Ovary (tissue), 9 donors: ENCODE data around the gene VIPR2. TPM values are rescaled to one million over a fixed set of nuclear protein-coding genes. Genes with fewer than 3 reads are reported as not detected.
A peak's percentile ranks its signal among the peaks of the same experiment; 100 is the strongest.

Experiments
- DNase-seq, 5 donors: peaks; one replicate each; pipeline ENCODE4 v3.0.0-alpha.2; 2019 to 2020
- H3K27ac ChIP-seq, 2 donors: fragments of 200-600 bp; one replicate each; pipeline versions ENCODE4 v1.5.1 to v1.8.0; 2019 to 2022
- H3K27me3 ChIP-seq: fragments of 200-600 bp; one replicate; pipeline ENCODE4 v1.8.0; 2022
- H3K36me3 ChIP-seq: fragments of 200-600 bp; sonication (generic); one replicate; pipeline ENCODE4 v1.5.1; 2019
- H3K4me1 ChIP-seq: one replicate; pipeline ENCODE4 v1.8.1; 2013; ENCODE audit warnings: mild to moderate bottlenecking, moderate library complexity; ENCODE audit not compliant: insufficient read depth
- H3K4me3 ChIP-seq: fragments of 200-600 bp; sonication (generic); one replicate; pipeline ENCODE4 v1.5.1; 2017
- H3K9me3 ChIP-seq, 2 donors: fragments of 200-600 bp in 1 of 2; sonication (generic) in 1 of 2; one replicate each; pipeline versions ENCODE4 v1.5.1 to v1.8.1; 2013 to 2019; ENCODE audit warnings: mild to moderate bottlenecking in 1 of 2, moderate library complexity in 1 of 2
- CTCF ChIP-seq, 3 donors: fragments of 450-650 bp in 2 of 3; fragments of 200-600 bp in 1 of 3; IDR thresholded peaks; one replicate each; pipeline versions ENCODE4 v1.5.1 to v1.8.0; 2016 to 2022; ENCODE audit warnings: antibody characterized with exemption in 3 of 3, mild to moderate bottlenecking in 1 of 3
- EP300 ChIP-seq: sonication (generic); formaldehyde crosslinking; IDR thresholded peaks from one replicate; pipeline ENCODE4 v1.6.1; 2017; ENCODE audit warnings: antibody characterized with exemption
- POLR2A ChIP-seq: fragments of 450-650 bp; IDR thresholded peaks from one replicate; pipeline ENCODE4 v1.6.1; 2017; ENCODE audit warnings: antibody characterized with exemption, mild to moderate bottlenecking, moderate library complexity
- WGBS, 3 donors: extraction: QIAGEN DNeasy Blood & Tissue Kit in 1 of 3; methylation state at CpG; one replicate each; pipeline versions ENCODE4 v1.1.5 to v1.1.7; 2013 to 2017; 5-methylcytosine and 5-hydroxymethylcytosine counted together
- intact Hi-C, 4 donors: fragments of 100-400 bp; cut with DNase I; formaldehyde crosslinking; loops; one replicate each; pipeline versions ENCODE4 v1.11.0 to v1.15.1; 2022 to 2023
- polyA plus RNA-seq, 2 donors: library from polyadenylated mRNA; stranded (reverse); fragments of 200-250 nt in 1 of 2; fragments of 350-450 nt in 1 of 2; fragmentation: Illumina TruSeq in 1 of 2; extraction: RNeasy Lipid Tissue Mini Kit (QIAGEN cat#74804) in 1 of 2; gene quantifications; one replicate each; pipeline ENCODE4 v1.2.3, GENCODE V29; 2013 to 2014
- total RNA-seq, 7 donors: library from RNA; depleted of rRNA in 2 of 7; stranded (reverse); fragments of >200 nt in 2 of 7; fragmentation: NEBNext Ultra II Directional in 3 of 7; extraction: Animal tissue kit (Norgen Biotek cat#: 25700) in 3 of 7; gene quantifications; one replicate each; pipeline versions ENCODE4 v1.1.0 to v1.2.4, GENCODE V29; 2016 to 2023
- donor health status: DM: no; HTN: no; CAD: no; lungs with moderate emphysema.
- donor health status: DM: no; HTN: no; CAD: no.
- donor health status: Bipolar disorder and iron deficiency.
- donor health status: DM: yes; HTN: yes; CAD: no.
- donor health status: DM: no; HTN: no; CAD: no.
- donor health status: DM: yes; HTN: yes; CAD: no.

VIPR2 gene
- total and polyA plus RNA-seq, 9 donors: 3.6 to 18.0 (median 9.0) TPM

GRCh38 chr7:159012353-159013069 is 132.2 kb downstream of the VIPR2 start:
- intact Hi-C loops: no loop called here
- WGBS, 3 donors: 49 to 59% (median 56%) methylated on average over 12 of the region's 12 CpGs
- H3K27me3 ChIP-seq: no peaks in the 10 kb centered on the region
- DNase-seq: peak in 2 of 5 donors; percentile 57 to 60
- TF ChIP-seq POLR2A (no peak), EP300 (no peak), CTCF (IDR thresholded peaks at IDR 0.05) (no peak)
- peak overlapping the region in 1 of 2 donors; percentile 66 for H3K27ac ChIP-seq
- H3K4me3 ChIP-seq: no peak overlapping the region
- peaks cover 20% of the 10 kb centered on the region for H3K4me1 ChIP-seq
- H3K9me3 ChIP-seq: no peaks in the 10 kb centered on the region
- no peaks in the 10 kb centered on the region for H3K36me3 ChIP-seq

GRCh38 chr7:159011722-159012022 is 133.0 kb downstream of the VIPR2 start:
- H3K27me3 ChIP-seq: no peaks in the 10 kb centered on the region
- no peaks in the 10 kb centered on the region for H3K9me3 ChIP-seq
- WGBS, 3 donors: 80 to 91% (median 90%) methylated on average over 3 of the region's 3 CpGs
- intact Hi-C loops: no loop called here
- no peaks in the 10 kb centered on the region for H3K36me3 ChIP-seq
- H3K27ac ChIP-seq: peak overlapping the region in 1 of 2 donors; percentile 3
- no peak for DNase-seq
- TF ChIP-seq EP300: no peak
- TF ChIP-seq POLR2A: no peak
- TF ChIP-seq CTCF (IDR thresholded peaks at IDR 0.05): no peak
- no peak overlapping the region for H3K4me3 ChIP-seq
- peaks cover 20% of the 10 kb centered on the region for H3K4me1 ChIP-seq

GRCh38 chr7:159010937-159011721 is 133.5 kb downstream of the VIPR2 start:
- Histone ChIP-seq H3K4me1 (peaks cover 20% of the 10 kb centered on the region), H3K9me3 (no peaks in the 10 kb centered on the region), H3K27ac (peak overlapping the region in 1 of 2 donors; percentile 3), H3K4me3 (no peak overlapping the region), H3K36me3 (no peaks in the 10 kb centered on the region), H3K27me3 (no peaks in the 10 kb centered on the region)
- WGBS, 3 donors: 46 to 50% (median 47%) methylated on average over 15 of the region's 15 CpGs
- TF ChIP-seq CTCF (IDR thresholded peaks at IDR 0.05) (no peak), POLR2A (no peak), EP300 (no peak)
- intact Hi-C loops: no loop called here
- peak in 1 of 5 donors; percentile 64 for DNase-seq

- Histone ChIP-seq H3K4me3 (no peak overlapping the region), H3K27ac (no peak overlapping the region), H3K4me1 (peaks cover 20% of the 10 kb centered on the region), H3K9me3 (no peaks in the 10 kb centered on the region), H3K27me3 (no peaks in the 10 kb centered on the region), H3K36me3 (no peaks in the 10 kb centered on the region)
- intact Hi-C loops: no loop called here
- no peak for TF ChIP-seq POLR2A
- TF ChIP-seq EP300: no peak
- TF ChIP-seq CTCF (IDR thresholded peaks at IDR 0.05): no peak
- 92 to 96% (median 96%) methylated on average over 15 of the region's 15 CpGs for WGBS, 3 donors
- DNase-seq: no peak
These were observed 134.3 kb downstream of the VIPR2 start for GRCh38 chr7:159010411-159010810.
